H9 (cell line): ENCODE measurements around the gene CNOT9. TPM values are rescaled to one million over a fixed set of nuclear protein-coding genes. Genes with fewer than 3 reads are reported as not detected.
A peak's percentile ranks its signal among the peaks of the same experiment; 100 is the strongest.

ENCODE experiments used
- DNase-seq: peaks from one replicate; pipeline ENCODE4 v3.0.0-alpha.2; 2017
- H2AFZ ChIP-seq: one replicate; pipeline ENCODE4 v1.6.1; 2013; ENCODE audit warnings: mild to moderate bottlenecking, low read length, control low read depth, moderate library complexity
- H2AK5ac ChIP-seq: 2 replicates; pipeline ENCODE4 v1.6.1; 2013; ENCODE audit warnings: low read length, control low read depth, mixed read lengths; ENCODE audit not compliant: insufficient read length
- H2BK120ac ChIP-seq: one replicate; pipeline ENCODE4 v1.6.1; 2013; ENCODE audit warnings: low read depth, mild to moderate bottlenecking, low read length, control low read depth, inconsistent platforms; ENCODE audit not compliant: poor library complexity, severe bottlenecking
- H2BK12ac ChIP-seq: 2 replicates; pipeline ENCODE4 v1.6.1; 2013; ENCODE audit warnings: low read length, control low read depth, mixed read lengths, low read depth; ENCODE audit not compliant: insufficient read length
- H2BK15ac ChIP-seq: 2 replicates; pipeline ENCODE4 v1.6.1; 2013; ENCODE audit warnings: low read depth, low read length, control low read depth
- H2BK20ac ChIP-seq: one replicate; pipeline ENCODE4 v1.6.1; 2013; ENCODE audit warnings: low read depth, mild to moderate bottlenecking, low read length, control low read depth, inconsistent platforms; ENCODE audit not compliant: poor library complexity, severe bottlenecking
- H2BK5ac ChIP-seq: 2 replicates; pipeline ENCODE4 v1.6.1; 2013; ENCODE audit warnings: low read length, control low read depth, mixed read lengths; ENCODE audit not compliant: insufficient read length
- H3K14ac ChIP-seq: 2 replicates; pipeline ENCODE4 v1.6.1; 2013; ENCODE audit warnings: low read length, control low read depth; ENCODE audit not compliant: insufficient read depth
- H3K18ac ChIP-seq: 2 replicates; pipeline ENCODE4 v1.6.1; 2013; ENCODE audit warnings: low read depth, mild to moderate bottlenecking, mixed read lengths, low read length, control low read depth; ENCODE audit not compliant: insufficient read length
- H3K23ac ChIP-seq: 2 replicates; pipeline ENCODE4 v1.6.1; 2013; ENCODE audit warnings: low read length, control low read depth, mixed read lengths, low read depth; ENCODE audit not compliant: insufficient read length
- H3K23me2 ChIP-seq: 2 replicates; pipeline ENCODE4 v1.6.1; 2013; ENCODE audit warnings: low read depth, mild to moderate bottlenecking, mixed read lengths, low read length, control low read depth; ENCODE audit not compliant: insufficient read length, poor library complexity, severe bottlenecking
- H3K27ac ChIP-seq: 2 replicates; pipeline ENCODE4 v1.5.1; 2013; ENCODE audit warnings: low read length, control low read depth, mixed read lengths, low read depth; ENCODE audit not compliant: insufficient read length
- H3K27me3 ChIP-seq: 2 replicates; pipeline ENCODE4 v1.6.1; 2013; ENCODE audit warnings: low read length, control low read depth, inconsistent platforms; ENCODE audit not compliant: insufficient read depth
- H3K4ac ChIP-seq: 2 replicates; pipeline ENCODE4 v1.6.1; 2013; ENCODE audit warnings: low read depth, mild to moderate bottlenecking, control low read depth, inconsistent platforms, low read length, moderate library complexity
- H3K4me1 ChIP-seq: 2 replicates; pipeline ENCODE4 v1.6.1; 2013; ENCODE audit warnings: low read length, control low read depth, inconsistent platforms; ENCODE audit not compliant: insufficient read depth
- H3K4me2 ChIP-seq: 2 replicates; pipeline ENCODE4 v1.6.1; 2013; ENCODE audit warnings: low read length, control low read depth, mixed read lengths; ENCODE audit not compliant: insufficient read length, insufficient read depth
- H3K56ac ChIP-seq: 2 replicates; pipeline ENCODE4 v1.6.1; 2013; ENCODE audit warnings: low read depth, mild to moderate bottlenecking, mixed read lengths, low read length, control low read depth; ENCODE audit not compliant: insufficient read length
- H3K79me1 ChIP-seq: 2 replicates; pipeline ENCODE4 v1.6.1; 2013; ENCODE audit warnings: low read depth, mild to moderate bottlenecking, moderate library complexity, low read length, control low read depth, inconsistent platforms; ENCODE audit not compliant: insufficient read depth, poor library complexity, severe bottlenecking
- H3K79me2 ChIP-seq: 2 replicates; pipeline ENCODE4 v1.6.1; 2013; ENCODE audit warnings: low read length, control low read depth, inconsistent platforms; ENCODE audit not compliant: insufficient read depth
- H3K9ac ChIP-seq: 2 replicates; pipeline ENCODE4 v1.6.1; 2013; ENCODE audit warnings: low read length, control low read depth, mixed read lengths; ENCODE audit not compliant: insufficient read length; ENCODE audit errors: extremely low read depth
- H3K9me3 ChIP-seq: one replicate; pipeline ENCODE4 v1.6.1; 2013; ENCODE audit warnings: low read depth, low read length, inconsistent platforms; ENCODE audit not compliant: control insufficient read depth
- H3T11ph ChIP-seq: one replicate; pipeline ENCODE4 v1.6.1; 2013; ENCODE audit warnings: mild to moderate bottlenecking, low read length, control low read depth, inconsistent platforms
- H4K20me1 ChIP-seq: one replicate; pipeline ENCODE4 v1.6.1; 2013; ENCODE audit not compliant: control insufficient read depth, insufficient read length, insufficient read depth
- H4K5ac ChIP-seq: 2 replicates; pipeline ENCODE4 v1.6.1; 2013; ENCODE audit warnings: low read depth, mild to moderate bottlenecking, mixed read lengths, low read length, control low read depth; ENCODE audit not compliant: insufficient read length
- H4K8ac ChIP-seq: replicated peaks from 2 replicates; pipeline ENCODE4 v1.6.1; 2013; ENCODE audit warnings: low read length, control low read depth, mixed read lengths, low read depth; ENCODE audit not compliant: insufficient read length
- H4K91ac ChIP-seq: 2 replicates; pipeline ENCODE4 v1.6.1; 2013; ENCODE audit warnings: low read depth, mild to moderate bottlenecking, moderate library complexity, mixed read lengths, low read length, control low read depth; ENCODE audit not compliant: insufficient read length
- H3K27ac Mint-ChIP-seq, 3 experiments: 2 replicates in 2 of 3; 3 replicates in 1 of 3; pipeline ENCODE4 v1.8.0; 2020 to 2021; ENCODE audit warnings: mixed read lengths in 3 of 3, mild to moderate bottlenecking in 1 of 3, moderate library complexity in 1 of 3
- H3K27me3 Mint-ChIP-seq: 2 replicates; pipeline ENCODE4 v1.8.0; 2021; ENCODE audit warnings: low read depth, mild to moderate bottlenecking, moderate library complexity, mixed read lengths
- H3K36me3 Mint-ChIP-seq, 3 experiments: 2 replicates in 2 of 3; 3 replicates in 1 of 3; pipeline ENCODE4 v1.8.0; 2020 to 2021; ENCODE audit warnings: low read depth in 3 of 3, mixed read lengths in 3 of 3; ENCODE audit not compliant: insufficient read depth in 1 of 3
- H3K4me1 Mint-ChIP-seq, 2 experiments: 2 replicates each; pipeline ENCODE4 v1.8.0; 2020; ENCODE audit warnings: mixed read lengths in 2 of 2
- H3K4me3 Mint-ChIP-seq, 2 experiments: 2 replicates in 1 of 2; 3 replicates in 1 of 2; pipeline ENCODE4 v1.8.0; 2020 to 2021; ENCODE audit warnings: mild to moderate bottlenecking in 2 of 2, mixed read lengths in 2 of 2, moderate library complexity in 1 of 2
- H3K9me3 Mint-ChIP-seq, 2 experiments: 2 replicates in 1 of 2; 3 replicates in 1 of 2; pipeline ENCODE4 v1.8.0; 2020; ENCODE audit warnings: mild to moderate bottlenecking in 2 of 2, mixed read lengths in 2 of 2, moderate library complexity in 1 of 2
- WGBS: extraction: QIAGEN DNeasy Blood & Tissue Kit; methylation state at CpG from one replicate; pipeline ENCODE4 v1.1.7; 2013; ENCODE audit warnings: missing lambda C conversion rate, low lambda C conversion rate, mixed read lengths; ENCODE audit not compliant: insufficient read length; ENCODE audit errors: extremely low coverage; 5-methylcytosine and 5-hydroxymethylcytosine counted together
- total RNA-seq: library from RNA; stranded (reverse); gene quantifications from 2 replicates; pipeline ENCODE4 v1.2.1, GENCODE V29; 2021
- TF ChIP-seq, protein P1 (sequence below): fragments of 200-600 bp; sonication (generic); conservative IDR thresholded peaks from 3 replicates; pipeline ENCODE4 v1.8.0; 2021; ENCODE audit warnings: antibody characterized with exemption, mild to moderate bottlenecking

Gene CNOT9
- total RNA-seq, 1 experiment from 2014 or later, result 91.2 TPM

DNA sequence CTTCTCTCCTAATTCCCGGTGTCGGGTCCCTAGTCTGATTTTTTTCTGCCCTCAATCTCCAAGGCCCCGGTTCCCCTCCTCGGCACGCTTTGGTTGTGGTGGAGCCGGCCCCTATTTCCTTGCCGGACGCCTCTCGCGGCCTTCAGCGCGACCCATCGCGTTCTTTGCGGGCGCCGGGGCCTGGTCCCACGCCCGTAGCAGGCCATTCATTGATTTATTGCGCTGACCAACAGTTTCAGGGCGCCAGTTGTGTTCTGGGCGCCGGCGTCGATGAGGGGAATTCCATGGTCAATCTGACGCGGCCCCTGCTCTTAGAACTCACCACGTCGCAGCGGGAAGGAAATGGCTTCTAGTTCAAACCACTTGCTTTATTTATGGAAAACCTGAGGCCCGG, 396 bp downstream of the CNOT9 start:
- Histone ChIP-seq H2BK120ac (peak overlapping the region; percentile 94), H2BK5ac (peak overlapping the region; percentile 43), H2BK12ac (no peak overlapping the region), H3K27me3 (no peaks in the 10 kb centered on the region), H3T11ph (no peak overlapping the region), H3K79me1 (peaks cover 4% of the 10 kb centered on the region), H4K8ac (no peak overlapping the region), H3K4ac (peak overlapping the region; percentile 56; the same call in 1 of the 2 replicates), H2AFZ (no peak overlapping the region), H3K14ac (peak overlapping the region; percentile 97), H3K56ac (peak overlapping the region; percentile 54), H2BK20ac (no peak overlapping the region), H3K4me2 (peak overlapping the region; percentile 99), H4K5ac (no peak overlapping the region), H3K23ac (no peak overlapping the region), H3K79me2 (peaks cover 43% of the 10 kb centered on the region; the same call in 1 of the 2 replicates), H4K91ac (no peak overlapping the region), H3K27ac (peak overlapping the region; percentile 93), H3K23me2 (peaks cover 11% of the 10 kb centered on the region), H3K9ac (peak overlapping the region; percentile 98), H3K4me1 (peaks cover 2% of the 10 kb centered on the region; the same call in 1 of the 2 replicates), H2BK15ac (no peak overlapping the region), H3K9me3 (no peaks in the 10 kb centered on the region), H3K18ac (peak overlapping the region; percentile 91), H4K20me1 (no peaks in the 10 kb centered on the region), H2AK5ac (no peak overlapping the region)
- TF ChIP-seq, protein P1, sequence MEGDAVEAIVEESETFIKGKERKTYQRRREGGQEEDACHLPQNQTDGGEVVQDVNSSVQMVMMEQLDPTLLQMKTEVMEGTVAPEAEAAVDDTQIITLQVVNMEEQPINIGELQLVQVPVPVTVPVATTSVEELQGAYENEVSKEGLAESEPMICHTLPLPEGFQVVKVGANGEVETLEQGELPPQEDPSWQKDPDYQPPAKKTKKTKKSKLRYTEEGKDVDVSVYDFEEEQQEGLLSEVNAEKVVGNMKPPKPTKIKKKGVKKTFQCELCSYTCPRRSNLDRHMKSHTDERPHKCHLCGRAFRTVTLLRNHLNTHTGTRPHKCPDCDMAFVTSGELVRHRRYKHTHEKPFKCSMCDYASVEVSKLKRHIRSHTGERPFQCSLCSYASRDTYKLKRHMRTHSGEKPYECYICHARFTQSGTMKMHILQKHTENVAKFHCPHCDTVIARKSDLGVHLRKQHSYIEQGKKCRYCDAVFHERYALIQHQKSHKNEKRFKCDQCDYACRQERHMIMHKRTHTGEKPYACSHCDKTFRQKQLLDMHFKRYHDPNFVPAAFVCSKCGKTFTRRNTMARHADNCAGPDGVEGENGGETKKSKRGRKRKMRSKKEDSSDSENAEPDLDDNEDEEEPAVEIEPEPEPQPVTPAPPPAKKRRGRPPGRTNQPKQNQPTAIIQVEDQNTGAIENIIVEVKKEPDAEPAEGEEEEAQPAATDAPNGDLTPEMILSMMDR, result no peak
- H3K4me1 Mint-ChIP-seq, result peaks cover 26 to 35% of the 10 kb centered on the region in 2 experiments
- H3K27ac Mint-ChIP-seq, result peak overlapping the region; percentile 98 to 100 (median 100)
- H3K36me3 Mint-ChIP-seq, result peaks cover 16 to 43% (median 42%) of the 10 kb centered on the region in 3 experiments; a peak in 6 of 7 replicates
- H3K4me3 Mint-ChIP-seq, result peak overlapping the region; percentile 87 to 95
- no CpG with 5 or more reads among the region's 31 CpGs for WGBS
- no peaks in the 10 kb centered on the region for H3K9me3 Mint-ChIP-seq
- H3K27me3 Mint-ChIP-seq, result no peaks in the 10 kb centered on the region
- DNase-seq, result no peak
